ENCODE data around the gene CFAP61. TPM values are rescaled to one million over a fixed set of nuclear protein-coding genes. Genes with fewer than 3 reads are reported as not detected.

Gene CFAP61
- total RNA-seq, 2 donors from 2014 or later: 1.0 to 1.9 TPM

DNA sequence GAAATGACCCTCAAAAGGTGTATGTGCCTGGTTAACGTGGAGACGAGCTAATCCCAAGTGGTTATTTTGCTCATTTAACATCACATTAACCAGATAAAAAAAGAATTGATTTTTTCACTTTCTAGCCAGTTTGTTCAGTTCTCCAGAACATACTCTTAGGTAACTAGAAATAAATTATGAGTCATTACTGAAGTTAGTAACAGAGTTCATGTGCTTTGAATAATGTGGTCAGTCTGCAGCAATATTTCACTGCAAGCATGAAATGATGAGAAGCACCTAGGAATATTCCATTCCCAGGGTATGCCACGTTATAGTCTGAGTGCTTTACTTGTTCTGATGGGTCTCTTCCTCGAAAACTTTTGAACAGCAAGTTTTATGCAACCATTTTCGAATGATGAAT lies 177.3 kb downstream of the CFAP61 start:
- Histone ChIP-seq H3K9me3 (peaks cover 0 to 8% of the 10 kb centered on the region in 2 donors), H3K27me3 (no peaks in the 10 kb centered on the region), H3K36me3 (no peaks in the 10 kb centered on the region), H3K4me1 (no peaks in the 10 kb centered on the region), H3K4me3 (no peak overlapping the region), H3K27ac (no peak overlapping the region)
- TF ChIP-seq, protein P1, sequence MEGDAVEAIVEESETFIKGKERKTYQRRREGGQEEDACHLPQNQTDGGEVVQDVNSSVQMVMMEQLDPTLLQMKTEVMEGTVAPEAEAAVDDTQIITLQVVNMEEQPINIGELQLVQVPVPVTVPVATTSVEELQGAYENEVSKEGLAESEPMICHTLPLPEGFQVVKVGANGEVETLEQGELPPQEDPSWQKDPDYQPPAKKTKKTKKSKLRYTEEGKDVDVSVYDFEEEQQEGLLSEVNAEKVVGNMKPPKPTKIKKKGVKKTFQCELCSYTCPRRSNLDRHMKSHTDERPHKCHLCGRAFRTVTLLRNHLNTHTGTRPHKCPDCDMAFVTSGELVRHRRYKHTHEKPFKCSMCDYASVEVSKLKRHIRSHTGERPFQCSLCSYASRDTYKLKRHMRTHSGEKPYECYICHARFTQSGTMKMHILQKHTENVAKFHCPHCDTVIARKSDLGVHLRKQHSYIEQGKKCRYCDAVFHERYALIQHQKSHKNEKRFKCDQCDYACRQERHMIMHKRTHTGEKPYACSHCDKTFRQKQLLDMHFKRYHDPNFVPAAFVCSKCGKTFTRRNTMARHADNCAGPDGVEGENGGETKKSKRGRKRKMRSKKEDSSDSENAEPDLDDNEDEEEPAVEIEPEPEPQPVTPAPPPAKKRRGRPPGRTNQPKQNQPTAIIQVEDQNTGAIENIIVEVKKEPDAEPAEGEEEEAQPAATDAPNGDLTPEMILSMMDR (IDR thresholded peaks at IDR 0.05): no peak
- no peak for DNase-seq (ENCODE audit: low spot score)

DNA sequence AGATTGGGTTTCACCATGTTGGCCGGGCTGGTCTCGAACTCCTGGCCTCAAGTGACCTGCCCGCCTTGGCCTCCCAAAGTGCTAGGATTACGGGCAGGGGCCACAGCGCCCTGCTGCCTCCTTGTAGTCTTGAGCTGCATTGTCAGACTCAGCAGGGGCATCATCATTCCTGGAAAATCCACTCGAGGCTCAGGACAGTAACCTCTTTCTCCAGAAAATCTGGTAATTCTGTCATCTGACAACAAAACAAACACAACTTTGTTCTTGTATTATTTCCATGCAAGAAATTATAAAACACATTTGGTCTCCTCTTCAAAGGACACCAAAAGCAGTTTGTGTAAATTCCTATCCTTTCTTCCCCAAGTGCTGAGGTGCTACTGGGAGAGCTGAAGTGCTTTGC lies 178.4 kb downstream of the CFAP61 start:
- Histone ChIP-seq H3K4me1 (no peaks in the 10 kb centered on the region), H3K36me3 (no peaks in the 10 kb centered on the region), H3K4me3 (no peak overlapping the region), H3K27ac (no peak overlapping the region), H3K9me3 (peaks cover 0 to 8% of the 10 kb centered on the region in 2 donors), H3K27me3 (no peaks in the 10 kb centered on the region)
- TF ChIP-seq, protein P1 (IDR thresholded peaks at IDR 0.05): no peak
- DNase-seq (ENCODE audit: low spot score): no peak

DNA sequence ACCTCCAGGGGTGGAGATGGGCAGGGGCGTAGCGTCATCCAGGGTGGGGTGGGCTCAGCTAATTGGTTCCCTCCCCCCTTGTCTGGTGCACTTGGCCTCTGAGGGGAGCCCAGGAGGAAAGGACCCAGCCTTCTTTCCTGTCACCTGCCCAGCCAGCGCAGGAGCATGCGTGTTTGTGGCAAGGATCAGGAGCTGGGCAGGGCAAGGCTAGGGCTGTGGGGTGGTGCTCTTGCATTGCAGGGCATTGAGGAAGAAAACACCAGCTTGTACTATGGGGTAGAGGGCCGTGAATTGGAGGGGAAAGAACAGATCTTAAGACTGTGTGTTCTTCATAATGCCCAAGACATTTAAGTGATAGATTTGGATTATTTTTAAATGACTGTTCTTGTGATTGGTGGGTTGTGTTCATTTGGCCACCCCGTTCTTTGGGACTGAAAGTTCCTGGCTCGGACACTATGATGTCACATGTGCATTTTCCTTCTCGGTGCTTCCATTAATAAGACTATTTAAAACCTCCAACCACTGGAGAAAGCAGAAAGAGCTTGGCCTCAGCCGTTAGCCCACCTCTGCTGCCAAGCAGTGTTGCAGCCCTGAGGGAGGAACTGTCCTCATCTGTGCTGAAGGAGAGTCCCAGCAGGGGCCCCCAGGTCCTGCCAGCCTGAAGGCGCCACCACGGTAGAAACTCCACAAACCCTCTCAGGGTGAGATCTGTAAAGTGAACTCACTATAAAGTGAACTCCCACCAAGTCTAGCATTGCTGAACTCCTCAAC lies 179.4 kb downstream of the CFAP61 start:
- Histone ChIP-seq H3K27me3 (no peaks in the 10 kb centered on the region), H3K4me3 (no peak overlapping the region), H3K4me1 (no peaks in the 10 kb centered on the region), H3K27ac (no peak overlapping the region), H3K36me3 (no peaks in the 10 kb centered on the region), H3K9me3 (peaks cover 0 to 7% of the 10 kb centered on the region in 2 donors)
- TF ChIP-seq, protein P1 (IDR thresholded peaks at IDR 0.05): no peak
- DNase-seq (ENCODE audit: low spot score): no peak

DNA sequence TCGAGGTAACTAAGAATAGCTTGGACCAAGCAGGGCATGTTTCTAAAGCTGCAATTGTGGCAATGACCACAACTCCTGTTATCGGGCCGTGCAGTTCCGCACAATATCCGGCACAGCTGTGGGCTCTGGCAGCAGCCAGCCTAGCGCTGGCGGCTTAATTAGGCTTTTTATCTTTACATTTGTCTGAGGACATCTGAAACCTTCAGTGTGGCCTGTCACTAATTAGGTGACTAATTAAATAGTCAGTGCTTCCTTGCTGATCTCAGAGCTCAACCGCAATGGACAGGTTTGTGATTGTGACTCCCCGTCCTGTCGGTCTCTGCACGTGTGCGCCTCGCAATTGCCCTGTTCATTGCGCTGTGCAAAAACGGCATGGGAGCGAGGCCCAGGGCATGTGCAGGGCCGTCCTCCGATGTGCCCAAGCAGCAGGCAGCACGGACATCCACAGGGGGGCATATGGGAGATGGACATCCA lies 180.7 kb downstream of the CFAP61 start:
- TF ChIP-seq, protein P1 (IDR thresholded peaks at IDR 0.05): no peak
- Histone ChIP-seq H3K36me3 (no peaks in the 10 kb centered on the region), H3K27me3 (no peaks in the 10 kb centered on the region), H3K4me1 (no peaks in the 10 kb centered on the region), H3K4me3 (no peak overlapping the region), H3K9me3 (no peaks in the 10 kb centered on the region), H3K27ac (no peak overlapping the region)
- DNase-seq (ENCODE audit: low spot score): no peak

- H3K4me1 ChIP-seq: no peaks in the 10 kb centered on the region
- H3K4me3 ChIP-seq: no peak overlapping the region
- TF ChIP-seq, protein P1 (IDR thresholded peaks at IDR 0.05): no peak
- H3K27ac ChIP-seq: no peak overlapping the region
- no peak for DNase-seq (ENCODE audit: low spot score)
- H3K36me3 ChIP-seq: no peaks in the 10 kb centered on the region
- no peaks in the 10 kb centered on the region for H3K9me3 ChIP-seq
- H3K27me3 ChIP-seq: no peaks in the 10 kb centered on the region
Observed at GRCh38 chr20:20235681-20236080, 183.3 kb downstream of the CFAP61 start.
